Caki2 (cell line): Measurements from ENCODE around the gene CLRN2. TPM values are rescaled to one million over a fixed set of nuclear protein-coding genes. Genes with fewer than 3 reads are reported as not detected.
A peak's percentile ranks its signal among the peaks of the same experiment; 100 is the strongest.
"Not testable (repeated sequence)": the region's sequence is repeated elsewhere in the genome, so short reads cannot be mapped to it uniquely, and the experiment has no call there.

ENCODE experiments used
- DNase-seq: peaks from one replicate; pipeline ENCODE4 v3.0.0-alpha.2; 2015; ENCODE audit warnings: low read depth
- in situ Hi-C: cut with HindIII; loops from 2 replicates; pipeline ENCODE4 v1.10.0; 2016; ENCODE audit warnings: low sequenced_read_pairs, low pct_unique_long_range_greater_than_20kb, mixed read lengths
- total RNA-seq: library from RNA; depleted of rRNA; stranded (reverse); fragments of >200 nt; shearing (Covaris generic); gene quantifications from 2 replicates; pipeline ENCODE4 v1.2.3, GENCODE V29; 2014; ENCODE audit warnings: low replicate concordance

The CLRN2 gene
- total RNA-seq, 1 experiment from 2014 or later = not detected

GRCh38 chr4:17531538-17532285 is 16.7 kb downstream of the CLRN2 start:
- in situ Hi-C loops = no loop called here
- no peak for DNase-seq

- in situ Hi-C loops = no loop called here
- DNase-seq = no peak
Observed at GRCh38 chr4:17534705-17535104, 19.7 kb downstream of the CLRN2 start.

GRCh38 chr4:17535242-17535641 is 20.3 kb downstream of the CLRN2 start:
- no peak for DNase-seq
- in situ Hi-C loops = no loop called here

- in situ Hi-C loops = no loop called here
- no peak for DNase-seq
Observed at GRCh38 chr4:17535906-17536305, 20.9 kb downstream of the CLRN2 start.

GRCh38 chr4:17537060-17537459 is 22.1 kb downstream of the CLRN2 start:
- in situ Hi-C loops, DNase-seq: not testable (repeated sequence)

- in situ Hi-C loops = no loop called here
- DNase-seq = peak; percentile 19
Observed at GRCh38 chr4:17544205-17544604, 29.2 kb downstream of the CLRN2 start.

- in situ Hi-C loops = no loop called here
Observed at GRCh38 chr4:17544831-17545234, 29.9 kb downstream of the CLRN2 start.

GRCh38 chr4:17545374-17546140 is 30.6 kb downstream of the CLRN2 start:
- DNase-seq = no peak
- in situ Hi-C loops = no loop called here

More at GRCh38 chr4:17544831-17545234, 29.9 kb downstream of the CLRN2 start:
- DNase-seq = no peak

GRCh38 chr4:17546222-17546621 is 31.3 kb downstream of the CLRN2 start:
- DNase-seq = no peak
- in situ Hi-C loops = no loop called here

- no peak for DNase-seq
- in situ Hi-C loops = no loop called here
Observed at GRCh38 chr4:17546678-17547077, 31.7 kb downstream of the CLRN2 start.

- no peak for DNase-seq
- in situ Hi-C loops = no loop called here
Observed at GRCh38 chr4:17550549-17550948, 35.6 kb downstream of the CLRN2 start.

- in situ Hi-C loops = no loop called here
- DNase-seq = no peak
Observed at GRCh38 chr4:17552427-17552826, 37.5 kb downstream of the CLRN2 start.

- in situ Hi-C loops = no loop called here
- no peak for DNase-seq
Observed at GRCh38 chr4:17554568-17554967, 39.6 kb downstream of the CLRN2 start.

- in situ Hi-C loops = no loop called here
- DNase-seq = no peak
Observed at GRCh38 chr4:17556498-17556897, 41.5 kb downstream of the CLRN2 start.

GRCh38 chr4:17557880-17558279 is 42.9 kb downstream of the CLRN2 start:
- DNase-seq = no peak
- in situ Hi-C loops = no loop called here

- no peak for DNase-seq
- in situ Hi-C loops = no loop called here
Observed at GRCh38 chr4:17558941-17559708, 44.2 kb downstream of the CLRN2 start.

GRCh38 chr4:17559709-17560048 is 44.7 kb downstream of the CLRN2 start:
- in situ Hi-C loops = no loop called here

GRCh38 chr4:17560065-17560673 is 45.2 kb downstream of the CLRN2 start:
- no peak for DNase-seq
- in situ Hi-C loops = no loop called here

More at GRCh38 chr4:17559709-17560048, 44.7 kb downstream of the CLRN2 start:
- no peak for DNase-seq
